GM21528 (cell line): ENCODE measurements around the gene OXNAD1.

Experiments
- ATAC-seq: cut with Tn5 transposase; IDR thresholded peaks from one replicate; pipeline ENCODE4 v1.9.1; 2021; ENCODE audit warnings: mild to moderate bottlenecking, moderate library complexity; ENCODE audit not compliant: unreplicated experiment, low FRiP score

OXNAD1 gene

GRCh38 chr3:16272588-16272987, 7.6 kb downstream of the OXNAD1 start:
- ATAC-seq = no peak

- no peak for ATAC-seq
Measured at GRCh38 chr3:16273867-16274266, 8.9 kb downstream of the OXNAD1 start.

DNA sequence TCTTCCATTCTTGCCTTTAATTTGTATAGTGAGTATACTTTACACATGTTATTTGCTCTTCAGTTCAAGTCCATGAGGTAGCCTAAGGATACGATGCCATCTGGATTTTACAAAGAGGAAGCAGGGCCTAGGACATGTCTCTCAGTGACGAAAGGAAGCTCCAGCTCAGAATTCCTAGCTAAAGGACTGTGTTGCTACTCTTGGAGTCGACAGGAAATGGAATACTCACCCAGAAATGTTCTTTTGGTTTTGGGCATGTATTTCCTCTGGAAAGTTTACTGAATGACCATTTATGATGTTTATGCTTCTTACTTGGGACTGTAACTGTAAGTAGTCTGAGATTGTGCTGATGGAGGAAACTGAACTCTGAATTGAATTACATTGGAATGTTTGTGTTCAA, 12.5 kb downstream of the OXNAD1 start:
- ATAC-seq = no peak

DNA sequence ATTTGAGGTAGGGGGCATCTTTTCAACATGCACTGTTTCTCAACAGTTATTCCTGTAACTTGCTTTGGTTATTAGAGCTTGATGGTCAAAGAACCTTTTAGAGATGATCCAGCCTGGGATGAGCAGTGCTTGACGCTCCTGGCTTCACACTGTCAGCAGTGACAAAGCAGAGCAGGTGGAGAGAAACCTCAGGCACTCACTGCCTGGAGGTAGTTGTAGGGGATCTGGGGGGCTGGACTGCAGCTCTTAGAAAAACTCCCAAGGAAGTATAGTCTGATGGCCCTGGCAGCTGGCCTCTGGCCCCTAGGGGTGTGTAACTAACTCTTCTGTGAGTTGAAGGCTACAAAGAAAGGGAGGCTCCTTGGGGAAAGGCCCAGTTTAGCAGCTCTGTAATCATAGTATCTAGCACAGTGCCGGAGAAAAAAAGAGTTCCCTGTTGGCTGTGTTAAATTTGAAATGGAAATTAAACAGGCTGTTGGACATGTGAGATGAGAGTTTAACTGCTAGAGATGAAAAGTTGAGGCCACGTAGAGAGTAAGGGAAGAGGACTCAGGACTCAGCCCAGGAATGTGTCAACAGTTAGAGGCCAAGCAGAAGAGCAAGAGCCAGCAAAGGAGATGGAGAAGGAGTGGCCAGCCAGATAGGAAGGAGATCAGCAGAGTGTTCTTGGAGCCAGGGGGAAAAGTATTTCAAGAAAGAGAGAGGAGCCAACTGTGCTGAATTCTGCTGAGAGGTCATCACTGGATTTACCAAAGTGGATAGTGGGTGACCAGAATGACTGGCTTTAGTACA, 14.2 kb downstream of the OXNAD1 start:
- no peak for ATAC-seq

GRCh38 chr3:16280671-16281070, 15.7 kb downstream of the OXNAD1 start:
- ATAC-seq = no peak

DNA sequence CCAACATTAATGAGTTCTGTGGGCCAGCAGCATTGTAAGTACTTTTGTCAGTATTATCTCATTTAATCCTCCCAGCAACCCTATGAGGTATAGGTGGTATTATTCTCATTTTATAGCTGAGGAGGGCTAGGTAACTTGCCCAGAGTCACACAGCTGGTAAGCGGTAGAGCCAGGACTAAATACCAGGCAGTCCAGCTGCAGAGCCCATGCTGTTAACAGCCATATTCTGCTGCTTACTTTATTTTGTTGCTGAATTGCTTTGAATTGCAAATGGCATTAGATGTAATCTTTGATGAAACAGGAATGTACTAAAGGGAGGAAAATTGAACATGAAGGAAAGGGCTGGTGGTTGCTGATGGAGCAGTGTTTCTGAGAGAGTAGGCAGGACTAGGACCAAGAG, 19.6 kb downstream of the OXNAD1 start:
- no peak for ATAC-seq

DNA sequence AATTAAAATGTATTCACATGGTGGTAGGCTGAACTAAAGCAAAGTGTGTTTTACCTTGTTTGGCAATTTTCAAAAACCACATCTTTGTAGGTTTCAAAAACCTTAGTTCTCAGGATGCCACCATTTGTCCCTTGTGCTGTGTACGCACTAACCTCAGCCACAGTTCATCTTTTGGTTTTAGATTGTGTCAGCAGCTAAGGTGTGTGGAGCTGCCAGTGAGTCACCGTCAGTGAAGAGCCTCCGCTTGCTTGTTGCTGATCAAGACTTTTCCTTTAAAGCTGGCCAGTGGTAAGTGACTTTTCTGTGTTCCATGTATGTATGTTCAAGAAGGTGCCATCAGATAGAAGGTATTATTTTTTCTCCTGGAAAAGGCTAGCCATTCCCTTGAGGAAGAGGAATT, 21.1 kb downstream of the OXNAD1 start:
- ATAC-seq = no peak

- no peak for ATAC-seq
Measured at GRCh38 chr3:16286751-16287543, 21.9 kb downstream of the OXNAD1 start.

GRCh38 chr3:16288664-16289063, 23.7 kb downstream of the OXNAD1 start:
- ATAC-seq = no peak

GRCh38 chr3:16289144-16289889, 24.3 kb downstream of the OXNAD1 start:
- ATAC-seq = no peak

DNA sequence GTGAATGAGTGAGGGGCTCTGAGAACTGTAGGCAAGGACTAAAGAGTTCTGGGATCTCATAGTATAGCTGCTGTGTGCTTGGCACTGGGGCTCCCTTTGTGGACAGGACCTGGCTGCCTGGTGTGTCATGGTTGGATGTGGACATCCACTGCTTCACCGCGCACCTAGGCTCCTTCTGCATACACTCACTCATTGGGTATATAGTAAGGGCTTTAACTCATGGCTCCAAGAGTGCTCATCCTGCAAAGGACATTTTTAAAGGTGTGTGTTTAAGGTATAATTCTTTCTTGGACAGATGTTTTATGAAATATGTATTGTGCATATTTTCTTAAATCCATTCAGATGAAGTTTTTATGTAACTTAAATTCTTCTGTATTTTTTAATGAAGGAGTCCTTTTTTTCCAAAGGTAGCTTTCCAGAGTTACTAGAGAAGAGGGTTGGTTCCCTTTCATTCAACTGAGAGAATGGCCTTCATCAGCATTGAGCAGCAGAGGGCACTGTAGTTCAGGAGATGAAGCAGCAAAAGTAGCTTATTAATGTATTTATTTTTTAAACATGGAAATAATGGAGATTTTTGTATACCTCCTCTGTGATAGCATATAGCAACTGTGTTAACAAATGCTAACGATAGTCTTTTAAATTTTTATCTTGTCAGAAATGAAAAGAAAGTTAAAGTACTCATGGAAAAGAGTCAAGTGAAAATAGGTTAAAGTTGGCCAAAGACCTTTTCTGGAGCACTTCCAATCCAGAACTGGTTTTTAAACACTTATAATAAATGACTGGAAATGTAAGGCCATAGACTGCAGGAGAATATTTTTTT, 25.2 kb downstream of the OXNAD1 start:
- no peak for ATAC-seq

DNA sequence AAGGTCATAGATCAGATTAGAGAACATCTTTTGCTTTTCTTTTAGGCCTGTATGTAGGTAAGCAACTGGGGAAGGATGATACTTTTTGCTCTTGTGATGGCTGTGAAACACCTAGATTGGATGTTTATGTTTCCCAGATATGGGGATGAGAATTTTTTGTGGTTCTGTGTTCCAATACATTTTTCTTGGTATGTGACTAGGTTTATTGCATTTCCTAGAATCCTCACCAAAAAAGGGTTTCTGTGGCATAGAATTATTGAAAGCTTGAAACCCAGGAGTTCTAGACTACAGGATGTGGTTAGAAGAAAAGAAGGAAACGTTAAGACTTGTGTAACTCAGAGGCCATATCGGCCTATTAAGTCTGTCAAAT, 25.8 kb downstream of the OXNAD1 start:
- ATAC-seq = peak; percentile 71

GRCh38 chr3:16294844-16295243, 29.8 kb downstream of the OXNAD1 start:
- ATAC-seq = no peak

GRCh38 chr3:16295298-16295890, 30.4 kb downstream of the OXNAD1 start:
- ATAC-seq = no peak

DNA sequence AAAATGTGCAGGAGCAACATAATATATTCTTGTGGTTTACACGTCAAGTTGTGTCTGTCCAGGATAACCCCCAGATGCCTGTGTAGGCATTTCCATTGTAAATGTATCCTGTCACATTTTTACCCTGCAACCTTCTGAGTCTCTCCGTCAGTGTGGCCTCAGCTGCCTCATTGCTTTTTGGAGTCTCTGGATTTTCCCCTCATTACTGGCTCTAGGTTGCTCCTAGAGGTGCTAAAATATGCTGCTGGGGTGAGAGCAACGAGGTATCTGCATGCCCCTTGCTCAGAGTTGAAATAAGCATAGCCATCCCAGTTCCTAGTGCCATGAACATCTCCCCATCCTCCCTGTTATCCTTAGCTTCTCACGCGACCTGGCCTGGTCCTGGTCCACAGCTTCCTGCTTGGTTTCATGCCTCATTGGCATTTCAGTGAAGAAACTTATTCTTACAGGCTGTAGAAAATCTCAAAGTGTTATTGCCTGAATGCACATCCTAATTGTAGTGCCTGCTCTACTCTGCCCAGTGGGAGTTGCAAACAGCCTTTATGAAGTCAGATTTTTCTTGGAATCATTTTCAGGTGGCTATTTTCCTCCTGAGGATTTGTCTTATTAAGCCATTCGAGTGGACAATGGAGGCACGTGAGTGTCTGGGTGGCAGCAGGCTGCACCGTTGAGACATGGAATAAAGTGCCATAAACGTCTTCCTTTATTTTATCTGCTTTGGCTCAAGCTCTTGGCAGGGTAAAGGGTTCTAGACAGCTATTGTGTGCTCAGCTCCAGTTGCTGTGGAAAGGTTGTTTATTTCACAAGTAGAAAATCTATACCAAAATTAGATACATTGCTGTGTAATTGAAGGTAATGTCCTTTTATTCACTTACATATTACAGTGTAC, 33.2 kb downstream of the OXNAD1 start:
- ATAC-seq = no peak

- no peak for ATAC-seq
Measured at GRCh38 chr3:16298891-16299290, 33.9 kb downstream of the OXNAD1 start.

GRCh38 chr3:16299746-16300145, 34.7 kb downstream of the OXNAD1 start:
- no peak for ATAC-seq

DNA sequence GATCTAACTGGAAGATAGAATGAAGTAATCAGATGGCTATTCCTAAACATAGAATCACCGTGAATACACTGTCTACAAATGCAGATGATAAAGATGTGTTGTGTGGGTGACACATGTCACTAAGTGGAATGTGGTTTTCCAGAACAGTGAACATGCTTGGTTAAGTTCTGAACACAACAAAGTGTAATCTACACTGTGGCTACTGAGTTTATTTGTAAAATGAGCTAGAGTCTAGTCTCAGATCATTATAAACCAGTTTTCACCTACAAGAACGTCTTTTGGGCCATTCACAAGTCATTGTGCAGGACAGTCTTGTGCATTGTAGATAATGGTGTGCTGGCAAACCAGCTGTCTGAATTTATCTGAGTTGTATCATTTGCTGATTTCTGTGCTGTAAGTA, 35.3 kb downstream of the OXNAD1 start:
- ATAC-seq = no peak

- peak; percentile 60 for ATAC-seq
Measured at GRCh38 chr3:16300881-16301359, 35.9 kb downstream of the OXNAD1 start.
